GM21367 (cell line): ENCODE measurements around the gene NUDT14.

ENCODE experiments used
- ATAC-seq: cut with Tn5 transposase; IDR thresholded peaks from one replicate; pipeline ENCODE4 v1.9.1; 2021; ENCODE audit not compliant: unreplicated experiment

NUDT14 gene

DNA sequence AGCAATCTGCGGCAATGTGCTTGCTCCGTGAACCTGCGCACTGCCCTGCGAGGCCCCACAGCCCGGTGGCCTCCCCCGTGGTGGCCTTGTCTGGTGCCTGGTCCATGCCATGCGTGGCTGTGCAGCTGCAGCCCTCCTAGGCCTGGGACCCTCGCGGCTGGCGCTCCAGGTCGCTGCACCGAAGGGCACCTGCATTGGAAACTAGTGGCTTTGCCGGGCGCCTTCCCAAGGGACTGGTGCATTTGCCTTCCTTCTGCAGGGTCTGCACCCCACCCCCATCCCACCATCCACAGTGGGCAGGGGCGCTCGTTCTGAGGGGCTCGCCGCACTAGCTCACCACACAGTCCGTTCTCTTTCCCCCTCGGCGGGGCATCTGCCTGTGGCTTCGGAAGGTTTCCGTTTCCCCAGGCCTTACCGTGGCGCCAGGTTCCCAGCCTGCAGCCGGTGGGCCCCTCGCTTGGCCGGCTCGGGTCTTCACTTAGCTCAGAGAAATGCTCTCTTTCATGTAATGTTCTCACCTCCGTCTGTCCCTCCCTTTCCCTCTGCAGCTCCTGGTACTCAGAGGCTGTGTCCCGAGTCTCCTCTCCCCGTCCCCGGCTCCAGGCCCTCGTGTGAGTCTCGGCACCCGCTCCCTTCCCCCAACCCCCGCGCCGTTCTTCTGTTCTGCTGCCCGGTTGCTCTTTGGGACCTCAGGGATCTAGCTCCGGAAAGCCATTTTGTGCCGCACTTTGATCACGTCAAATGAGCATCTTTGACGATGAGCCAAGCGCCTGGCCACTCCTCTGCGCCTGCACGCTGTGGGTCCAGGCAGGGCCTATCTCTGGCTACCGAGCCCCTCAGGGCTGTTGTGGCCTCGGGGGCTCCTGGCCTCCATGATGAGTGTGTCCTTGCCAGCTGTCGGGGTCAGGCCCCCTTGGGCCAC lies 44.5 kb downstream of the NUDT14 start:
- ATAC-seq, result no peak

DNA sequence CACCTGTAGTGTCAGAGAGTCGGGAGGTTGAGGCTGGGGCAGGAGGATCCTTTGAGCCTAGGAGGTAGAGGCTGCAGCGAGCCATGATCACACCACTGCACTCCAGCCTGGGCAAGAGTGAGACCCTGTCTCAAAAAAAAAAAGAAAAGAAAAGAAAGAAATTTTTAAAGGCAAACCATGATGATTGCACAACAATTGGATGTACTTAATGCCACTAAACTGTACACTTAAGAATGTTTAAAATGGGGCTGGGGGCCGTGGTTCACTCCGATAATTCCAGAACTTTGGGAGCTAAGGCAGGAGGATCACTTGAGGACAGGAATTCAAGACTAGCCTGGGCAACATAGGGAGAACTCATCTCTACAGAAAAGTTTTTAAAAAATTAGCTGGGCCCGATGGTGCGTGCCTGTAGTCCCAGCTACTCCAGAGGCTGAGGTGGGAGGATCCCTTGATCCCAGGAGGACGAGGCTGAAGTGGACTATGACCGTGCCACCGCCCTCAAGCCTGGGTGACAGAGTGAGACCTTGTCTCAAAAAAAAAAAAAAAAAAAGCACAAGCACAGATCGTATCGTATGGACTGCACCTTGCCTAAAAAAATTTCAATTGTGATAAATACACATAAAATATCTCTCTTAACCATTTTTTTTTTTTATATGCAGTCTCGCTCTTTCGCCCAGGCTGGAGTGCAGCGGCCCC lies 45.3 kb downstream of the NUDT14 start:
- no peak for ATAC-seq

DNA sequence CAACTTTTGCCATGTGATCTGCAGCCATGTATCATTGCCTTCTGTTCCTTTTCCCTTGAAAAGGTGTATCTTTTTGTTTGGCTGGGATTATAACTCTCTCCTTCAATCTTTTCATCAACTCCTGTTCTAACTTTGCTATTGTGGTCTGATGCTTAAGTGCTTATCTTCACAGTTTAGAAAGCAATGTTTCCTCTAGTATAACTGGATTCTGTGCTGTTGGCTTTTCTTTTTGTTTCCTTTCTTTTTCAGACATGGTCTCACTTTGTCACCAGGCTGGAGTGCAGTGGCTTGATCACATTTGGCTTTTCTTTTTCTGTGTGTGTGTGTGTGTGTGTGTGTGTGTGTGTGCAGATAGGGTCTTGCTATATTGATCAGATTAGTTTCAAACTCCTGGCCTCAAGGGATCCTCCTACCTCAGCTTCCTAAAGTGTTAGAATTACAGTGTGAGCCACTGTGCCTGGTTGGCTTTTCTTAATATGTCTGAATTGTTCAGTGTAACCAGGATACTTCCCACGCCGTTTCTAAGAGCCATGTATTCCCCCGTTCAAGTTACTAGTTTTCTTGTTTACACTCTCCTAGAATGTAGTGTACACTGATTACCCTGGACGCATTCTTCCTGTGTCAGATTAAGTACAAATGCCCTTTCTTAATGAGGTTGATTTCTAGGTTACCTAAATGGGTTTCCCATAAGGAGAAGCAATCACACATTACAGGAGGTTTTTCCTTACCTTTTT lies 48.0 kb downstream of the NUDT14 start:
- ATAC-seq, result no peak

DNA sequence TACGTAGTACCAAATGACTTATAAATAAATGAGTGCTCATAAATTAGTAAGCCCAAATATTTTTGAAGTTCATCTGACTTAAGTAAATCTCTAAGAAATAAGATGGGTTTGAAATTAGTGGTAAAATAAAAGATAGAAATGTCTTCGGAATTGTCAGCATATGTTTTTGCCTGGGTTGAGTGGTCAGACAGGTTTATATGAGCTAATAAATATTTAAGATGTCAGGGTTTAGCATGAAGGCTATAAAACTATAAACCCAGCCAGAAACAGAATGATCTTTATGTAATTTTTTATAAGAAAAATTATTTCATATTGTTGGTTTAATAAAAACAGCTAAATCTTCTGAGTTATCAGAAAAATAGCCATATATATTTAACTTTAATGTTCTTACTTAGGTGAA lies 49.9 kb downstream of the NUDT14 start:
- ATAC-seq, result no peak

GRCh38 chr14:105128059-105128458 lies 53.1 kb downstream of the NUDT14 start:
- no peak for ATAC-seq

GRCh38 chr14:105126981-105127329 lies 54.2 kb downstream of the NUDT14 start:
- no peak for ATAC-seq

DNA sequence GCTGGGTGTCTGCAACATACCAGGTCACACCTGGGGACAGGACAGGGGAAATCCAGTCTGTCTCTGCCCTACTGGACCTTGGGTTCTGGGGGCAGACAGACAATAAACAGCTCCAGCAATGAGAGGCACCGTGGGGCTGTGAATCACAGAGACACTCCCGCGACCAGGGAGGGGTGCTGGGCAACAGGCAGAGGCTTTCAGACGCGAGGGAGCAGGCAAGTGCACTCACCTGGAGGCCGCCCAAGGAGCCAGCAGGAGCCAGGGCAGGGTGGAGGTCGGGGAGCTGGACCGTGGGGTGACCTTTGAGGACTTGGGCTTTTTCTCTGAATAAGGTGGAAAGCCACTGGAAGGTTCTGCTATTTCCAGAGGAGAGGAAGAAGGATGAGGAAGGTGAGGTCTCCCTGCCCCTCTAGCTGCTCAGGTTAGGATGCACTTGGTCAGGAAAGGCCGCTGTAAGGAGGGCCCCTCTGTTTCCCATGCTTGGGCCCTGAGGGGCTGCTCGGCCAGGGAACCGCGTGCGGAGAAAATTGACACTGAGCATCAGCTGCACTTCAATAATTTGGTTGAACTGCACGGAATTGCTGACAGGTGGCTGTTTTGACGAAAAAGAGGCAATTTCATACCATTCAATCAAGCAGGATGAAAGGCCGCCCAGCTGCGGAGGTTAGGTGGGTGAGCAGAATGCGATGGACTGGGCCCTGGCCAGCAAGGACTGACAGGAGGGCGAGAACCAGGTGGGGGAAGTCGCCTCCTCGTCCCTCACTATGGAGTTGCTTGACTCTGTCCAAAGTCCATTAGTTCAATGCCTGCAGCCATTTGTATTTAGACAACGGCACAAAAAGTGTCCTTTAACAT lies 54.8 kb downstream of the NUDT14 start:
- no peak for ATAC-seq

DNA sequence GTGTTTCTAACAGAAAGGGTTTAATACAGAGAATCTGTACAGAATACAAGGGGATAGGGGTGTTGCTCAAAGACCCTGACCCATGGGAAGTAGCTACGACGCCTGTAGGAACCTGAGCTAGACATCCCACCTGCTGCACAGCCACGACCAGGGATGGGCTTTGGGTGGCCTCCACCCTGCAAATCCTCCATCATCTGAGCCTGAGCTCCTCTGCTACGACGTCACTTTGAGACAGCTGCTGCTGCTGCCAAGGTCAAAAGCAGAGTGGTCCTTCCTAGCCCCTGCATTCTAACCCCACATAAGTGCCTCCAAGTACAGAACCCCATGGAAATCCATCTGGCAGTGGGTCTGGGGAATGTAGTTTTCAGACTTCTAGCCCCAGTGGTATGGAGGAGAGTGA lies 56.3 kb downstream of the NUDT14 start:
- no peak for ATAC-seq

DNA sequence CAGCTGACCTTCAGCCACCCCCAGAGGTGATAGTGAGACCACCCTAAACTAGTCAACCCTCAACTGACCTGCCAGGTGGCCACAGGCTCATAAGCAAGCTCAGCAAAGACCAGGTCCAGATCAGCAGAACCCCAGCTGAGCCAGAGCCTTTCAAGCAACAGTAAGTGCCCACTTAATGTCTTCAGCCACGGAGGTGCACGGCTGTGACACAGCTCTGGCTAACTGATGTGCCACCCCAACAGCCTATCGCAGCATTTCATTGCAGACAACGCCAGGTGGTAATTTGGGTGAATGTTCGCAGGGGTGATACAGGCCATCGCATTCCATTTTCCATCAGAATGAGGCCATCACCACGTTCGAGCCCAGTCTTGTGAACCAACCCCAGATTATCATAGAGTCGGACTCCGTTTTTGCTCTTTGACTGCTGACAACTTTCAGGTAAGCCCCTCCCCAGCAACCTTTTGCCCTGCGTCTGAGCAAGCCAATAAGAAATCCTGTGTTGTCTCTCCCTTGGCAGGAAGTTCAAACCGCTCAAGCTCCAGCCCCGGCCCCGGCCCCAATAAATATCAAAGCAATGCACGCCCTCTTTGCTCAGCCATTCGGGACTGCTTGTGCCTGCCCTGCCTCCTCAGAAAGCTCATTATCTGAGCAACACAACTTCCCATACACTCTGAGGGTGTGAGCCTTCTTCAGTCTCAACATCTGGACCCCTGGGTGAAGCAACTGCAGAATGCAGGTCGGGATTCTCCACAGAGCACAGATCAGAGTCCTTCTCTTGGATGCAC lies 56.9 kb downstream of the NUDT14 start:
- no peak for ATAC-seq

DNA sequence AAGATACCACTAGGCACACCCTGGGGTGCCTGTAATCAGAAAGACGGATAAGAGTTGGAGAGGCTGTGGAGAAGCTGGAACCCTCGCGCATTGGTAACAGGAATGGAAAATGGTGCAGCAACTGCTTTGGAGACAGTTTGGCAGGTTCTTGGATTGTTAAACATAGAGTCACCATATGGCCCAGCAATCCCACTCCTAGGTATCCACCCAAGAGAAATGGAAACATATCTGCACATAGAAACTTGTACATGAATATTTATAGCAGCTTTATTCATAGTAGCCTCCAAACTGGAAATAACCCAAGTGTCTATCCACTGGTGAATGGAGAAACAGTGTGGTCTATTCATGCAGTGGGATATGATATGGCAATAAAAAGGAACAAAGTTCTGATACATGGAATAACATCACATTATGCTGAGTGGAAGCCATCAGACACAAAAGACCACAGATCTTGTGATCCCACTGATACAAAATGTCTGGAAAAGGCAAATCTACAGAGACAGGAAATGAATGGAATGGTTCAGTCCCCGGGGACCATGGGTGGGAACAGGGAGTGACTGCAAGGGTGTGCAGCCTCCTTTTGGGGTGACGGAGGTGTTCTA lies 57.9 kb downstream of the NUDT14 start:
- no peak for ATAC-seq
